Activated naive CD4-positive, alpha-beta T cell treated with anti-CD3 and anti-CD28 coated beads, Interleukin-2, amount 50 U/mL, for 24 hours (primary cell): ENCODE results near the gene TRRAP.
"Not testable (repeated sequence)": the region's sequence is repeated elsewhere in the genome, so short reads cannot be mapped to it uniquely, and the experiment has no call there.

Experiments
- H3K27ac Mint-ChIP-seq: one replicate; pipeline ENCODE4 v1.8.0; 2021; ENCODE audit warnings: mild to moderate bottlenecking, mixed read lengths
- H3K27me3 Mint-ChIP-seq: one replicate; pipeline ENCODE4 v1.8.0; 2021; ENCODE audit warnings: mixed read lengths
- H3K36me3 Mint-ChIP-seq: one replicate; pipeline ENCODE4 v1.8.0; 2021; ENCODE audit warnings: mixed read lengths
- H3K4me1 Mint-ChIP-seq: one replicate; pipeline ENCODE4 v1.8.0; 2021; ENCODE audit warnings: mixed read lengths
- H3K4me3 Mint-ChIP-seq: one replicate; pipeline ENCODE4 v1.8.0; 2021; ENCODE audit warnings: mild to moderate bottlenecking, mixed read lengths
- H3K9me3 Mint-ChIP-seq: one replicate; pipeline ENCODE4 v1.8.0; 2021; ENCODE audit warnings: mixed read lengths

The TRRAP gene

GRCh38 chr7:98860071-98860470 is 18.3 kb upstream of the TRRAP start:
- H3K4me1 Mint-ChIP-seq = no peaks in the 10 kb centered on the region
- no peak overlapping the region for H3K4me3 Mint-ChIP-seq
- peaks cover 7% of the 10 kb centered on the region for H3K27me3 Mint-ChIP-seq
- no peaks in the 10 kb centered on the region for H3K9me3 Mint-ChIP-seq
- H3K27ac Mint-ChIP-seq = no peak overlapping the region
- no peaks in the 10 kb centered on the region for H3K36me3 Mint-ChIP-seq

DNA sequence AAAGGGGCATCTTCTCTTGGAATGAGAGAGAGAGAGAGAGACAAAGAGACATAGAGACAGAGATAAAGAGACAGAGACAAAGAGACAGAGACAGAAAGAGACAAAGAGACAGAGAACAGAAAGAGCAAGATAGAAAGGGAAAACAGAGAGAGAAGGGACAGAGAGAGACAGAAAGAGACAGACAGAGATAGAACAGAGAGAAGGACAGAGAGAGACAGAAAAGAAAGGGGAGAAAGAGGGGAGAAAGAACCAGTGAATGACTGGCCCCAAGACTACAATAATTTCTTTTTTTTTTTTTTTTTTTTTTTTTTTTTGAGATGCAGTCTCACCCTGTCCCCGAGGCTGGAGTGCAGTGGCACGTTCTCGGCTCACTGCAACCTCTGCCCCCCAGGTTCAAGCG is 16.1 kb upstream of the TRRAP start:
- H3K9me3 Mint-ChIP-seq = no peaks in the 10 kb centered on the region
- no peak overlapping the region for H3K4me3 Mint-ChIP-seq
- H3K27me3 Mint-ChIP-seq = peaks cover 7% of the 10 kb centered on the region
- no peaks in the 10 kb centered on the region for H3K4me1 Mint-ChIP-seq
- H3K36me3 Mint-ChIP-seq = no peaks in the 10 kb centered on the region
- no peak overlapping the region for H3K27ac Mint-ChIP-seq

GRCh38 chr7:98862716-98863420 is 15.5 kb upstream of the TRRAP start:
- Mint-ChIP-seq H3K4me1 (no peaks in the 10 kb centered on the region), H3K4me3 (no peak overlapping the region), H3K9me3 (no peaks in the 10 kb centered on the region), H3K36me3 (no peaks in the 10 kb centered on the region), H3K27me3 (peaks cover 7% of the 10 kb centered on the region), H3K27ac (no peak overlapping the region)

DNA sequence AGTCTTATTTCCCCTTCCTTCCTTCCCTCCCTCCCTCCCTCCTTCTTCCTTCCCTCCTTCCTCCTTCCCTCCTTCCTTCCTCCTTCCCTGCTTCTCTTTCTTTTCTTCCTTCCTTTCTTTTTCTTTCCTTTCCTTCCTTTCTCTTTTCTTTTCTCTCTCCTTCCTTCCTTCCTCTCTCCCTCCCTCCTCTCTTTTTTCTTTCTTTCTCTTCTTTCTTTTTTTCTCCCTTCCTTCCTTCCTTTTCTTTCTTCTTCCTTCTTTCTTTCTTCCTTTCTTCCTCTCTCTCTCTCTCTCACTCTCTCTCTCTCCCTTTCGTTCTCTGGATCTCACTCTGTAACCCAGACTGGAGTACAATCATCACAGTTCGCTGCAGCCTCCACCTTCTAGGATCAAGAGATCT is 14.7 kb upstream of the TRRAP start:
- Mint-ChIP-seq H3K27me3 (peaks cover 3% of the 10 kb centered on the region), H3K4me3 (no peak overlapping the region), H3K27ac (no peak overlapping the region), H3K36me3 (no peaks in the 10 kb centered on the region), H3K4me1 (no peaks in the 10 kb centered on the region), H3K9me3 (no peaks in the 10 kb centered on the region)

DNA sequence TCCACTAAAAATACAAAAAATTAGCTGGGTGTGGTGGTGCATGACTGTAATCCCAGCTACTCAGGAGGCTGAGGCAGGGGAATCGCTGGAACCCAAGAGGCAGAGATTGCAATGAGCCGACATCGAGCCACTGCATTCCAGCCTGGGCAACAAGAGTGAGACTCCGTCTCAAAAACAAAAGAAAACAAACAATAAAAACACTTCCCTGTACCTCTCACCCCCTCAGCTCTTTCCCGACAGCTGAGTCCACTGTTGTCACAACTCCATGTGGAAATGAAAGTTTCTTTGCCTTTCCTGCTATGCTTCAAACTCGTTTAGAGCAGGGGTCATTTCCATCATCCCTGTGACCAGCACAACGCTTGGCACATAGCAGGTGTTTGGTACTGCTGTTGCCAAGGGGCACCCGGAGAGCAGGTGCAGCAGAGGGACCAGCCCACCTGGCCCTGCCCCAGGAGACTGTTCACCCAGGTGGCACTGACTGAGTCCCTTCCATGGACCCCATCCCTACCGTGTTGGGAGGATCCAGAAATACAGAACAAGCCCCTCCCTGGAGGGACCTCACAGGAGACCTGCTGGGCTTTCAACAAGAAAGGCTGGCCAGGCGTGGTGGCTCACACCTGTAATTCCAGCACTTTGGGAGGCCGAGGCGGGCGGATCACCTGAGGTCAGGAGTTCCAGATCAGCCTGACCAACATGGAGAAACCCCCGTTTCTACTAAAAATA is 13.4 kb upstream of the TRRAP start:
- Mint-ChIP-seq H3K4me1 (no peaks in the 10 kb centered on the region), H3K27ac (no peak overlapping the region), H3K27me3 (peaks cover 3% of the 10 kb centered on the region), H3K4me3 (no peak overlapping the region), H3K9me3 (no peaks in the 10 kb centered on the region), H3K36me3 (no peaks in the 10 kb centered on the region)

GRCh38 chr7:98866351-98866750 is 12.0 kb upstream of the TRRAP start:
- Mint-ChIP-seq H3K27me3 (peaks cover 5% of the 10 kb centered on the region), H3K9me3 (no peaks in the 10 kb centered on the region), H3K36me3 (no peaks in the 10 kb centered on the region), H3K27ac (no peak overlapping the region), H3K4me1 (peaks cover 4% of the 10 kb centered on the region), H3K4me3 (no peak overlapping the region)

GRCh38 chr7:98866765-98867164 is 11.6 kb upstream of the TRRAP start:
- H3K36me3 Mint-ChIP-seq = no peaks in the 10 kb centered on the region
- no peak overlapping the region for H3K4me3 Mint-ChIP-seq
- H3K27me3 Mint-ChIP-seq = peaks cover 6% of the 10 kb centered on the region
- no peaks in the 10 kb centered on the region for H3K9me3 Mint-ChIP-seq
- no peak overlapping the region for H3K27ac Mint-ChIP-seq
- peaks cover 4% of the 10 kb centered on the region for H3K4me1 Mint-ChIP-seq

GRCh38 chr7:98868450-98868849 is 9.9 kb upstream of the TRRAP start:
- H3K4me1 Mint-ChIP-seq = peaks cover 4% of the 10 kb centered on the region
- H3K4me3 Mint-ChIP-seq = no peak overlapping the region
- peaks cover 6% of the 10 kb centered on the region for H3K27me3 Mint-ChIP-seq
- no peaks in the 10 kb centered on the region for H3K36me3 Mint-ChIP-seq
- no peak overlapping the region for H3K27ac Mint-ChIP-seq
- H3K9me3 Mint-ChIP-seq = no peaks in the 10 kb centered on the region

DNA sequence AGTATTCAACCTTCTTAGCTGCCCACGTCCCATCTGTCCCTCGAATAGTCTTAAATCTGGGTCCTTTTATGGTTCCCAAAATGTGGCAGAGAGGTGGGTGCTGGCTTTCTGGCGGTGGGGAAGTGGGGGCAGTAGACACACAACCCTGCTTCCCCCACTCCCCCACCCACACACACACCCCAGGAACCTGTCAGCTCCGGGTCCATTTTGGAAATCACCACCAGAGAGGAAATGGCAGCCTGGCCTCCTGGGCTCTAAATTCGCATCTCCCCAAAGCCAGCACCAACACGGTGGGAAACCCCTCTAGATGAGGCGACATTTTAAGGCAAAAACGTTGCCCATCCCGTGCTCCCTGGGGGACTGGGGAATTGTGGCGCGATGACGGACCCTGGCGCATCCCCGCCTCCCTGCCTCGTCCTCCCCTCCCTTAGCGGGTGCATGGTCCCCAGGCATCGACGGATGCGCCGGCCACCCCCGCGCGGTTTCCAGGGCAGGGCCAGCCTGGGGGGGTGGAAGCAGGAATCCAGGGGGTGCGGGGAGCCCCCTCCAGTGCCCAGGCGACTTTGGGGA is 9.2 kb upstream of the TRRAP start:
- Mint-ChIP-seq H3K4me1 (peaks cover 4% of the 10 kb centered on the region), H3K4me3 (peak overlapping the region; percentile 33), H3K27me3 (peaks cover 6% of the 10 kb centered on the region), H3K36me3 (no peaks in the 10 kb centered on the region), H3K27ac (no peak overlapping the region), H3K9me3 (no peaks in the 10 kb centered on the region)

- Mint-ChIP-seq H3K9me3 (no peaks in the 10 kb centered on the region), H3K27ac (no peak within 1 kb of the TSS), H3K4me3 (peak within 1 kb of the TSS; percentile 74), H3K36me3 (no peaks in the 10 kb centered on the region), H3K4me1 (peaks cover 4% of the 10 kb centered on the region), H3K27me3 (peaks cover 6% of the 10 kb centered on the region)
Measured at GRCh38 chr7:98869597-98870120, 8.7 kb upstream of the TRRAP start, which contains the start of gene TMEM130. Gene TMEM130, minus strand, starts transcription at chr7:98870014. Its CDS starts 153 bp downstream, at chr7:98869861.

DNA sequence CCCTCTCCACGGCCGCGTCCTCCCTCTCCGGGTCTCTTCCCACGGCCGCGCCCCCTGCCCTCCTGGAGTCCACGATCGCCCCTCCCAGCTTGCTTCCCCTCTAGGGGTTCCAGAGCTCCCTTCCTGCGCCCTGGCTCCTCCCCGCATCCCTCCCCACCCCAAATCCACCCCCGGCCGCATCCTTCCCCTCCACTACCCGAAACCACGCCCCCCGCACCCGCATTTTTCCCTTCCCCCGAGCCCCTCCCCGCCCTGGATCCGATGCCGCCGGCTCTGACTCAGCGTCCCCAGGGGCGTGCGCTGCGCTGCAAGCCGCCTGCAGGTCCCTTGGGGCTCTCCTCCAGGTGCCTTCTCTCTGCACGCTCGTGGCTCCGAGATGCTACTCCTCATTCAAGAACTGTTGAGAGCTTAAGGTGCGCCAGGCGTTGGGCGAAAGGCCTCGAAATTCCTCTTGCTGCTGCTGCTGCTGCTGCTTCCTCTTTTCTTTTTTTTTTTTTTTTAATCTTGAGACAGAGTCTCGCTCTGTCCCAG is 8.1 kb upstream of the TRRAP start:
- no peaks in the 10 kb centered on the region for H3K36me3 Mint-ChIP-seq
- H3K9me3 Mint-ChIP-seq = no peaks in the 10 kb centered on the region
- no peak overlapping the region for H3K27ac Mint-ChIP-seq
- H3K4me1 Mint-ChIP-seq = peaks cover 4% of the 10 kb centered on the region
- peaks cover 6% of the 10 kb centered on the region for H3K27me3 Mint-ChIP-seq
- peak overlapping the region; percentile 74 for H3K4me3 Mint-ChIP-seq

- Mint-ChIP-seq H3K4me1 (peaks cover 4% of the 10 kb centered on the region), H3K36me3 (no peaks in the 10 kb centered on the region), H3K27me3 (peaks cover 6% of the 10 kb centered on the region), H3K27ac (no peak overlapping the region), H3K4me3 (peak overlapping the region; percentile 74), H3K9me3 (no peaks in the 10 kb centered on the region)
Measured at GRCh38 chr7:98870807-98871491, 7.4 kb upstream of the TRRAP start.

- Mint-ChIP-seq H3K9me3 (no peaks in the 10 kb centered on the region), H3K4me1 (peaks cover 4% of the 10 kb centered on the region), H3K4me3 (no peak overlapping the region), H3K27me3 (peaks cover 6% of the 10 kb centered on the region), H3K36me3 (no peaks in the 10 kb centered on the region), H3K27ac (no peak overlapping the region)
Measured at GRCh38 chr7:98872328-98872924, 5.9 kb upstream of the TRRAP start.

DNA sequence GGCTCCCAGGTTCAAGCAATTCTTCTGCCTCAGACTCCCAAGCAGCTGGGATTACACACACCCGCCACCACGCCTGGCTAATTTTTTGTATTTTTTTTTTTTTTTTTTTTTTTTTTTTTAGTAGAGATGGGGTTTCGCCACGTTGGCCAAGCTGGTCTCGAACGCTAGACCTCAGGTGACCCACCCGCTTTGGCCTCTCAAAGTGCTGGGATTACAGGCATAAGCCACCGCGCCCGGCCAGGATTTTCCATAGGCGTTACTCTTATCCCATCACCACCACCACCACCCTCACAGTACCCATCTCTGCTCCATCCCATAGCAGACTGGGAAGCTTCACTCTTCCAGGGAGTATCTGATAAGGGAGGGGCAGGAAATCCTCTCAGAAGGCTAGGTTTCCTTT is 4.7 kb upstream of the TRRAP start:
- not testable (repeated sequence) for H3K36me3 Mint-ChIP-seq, H3K4me1 Mint-ChIP-seq, H3K27ac Mint-ChIP-seq, H3K27me3 Mint-ChIP-seq, H3K4me3 Mint-ChIP-seq, H3K9me3 Mint-ChIP-seq

DNA sequence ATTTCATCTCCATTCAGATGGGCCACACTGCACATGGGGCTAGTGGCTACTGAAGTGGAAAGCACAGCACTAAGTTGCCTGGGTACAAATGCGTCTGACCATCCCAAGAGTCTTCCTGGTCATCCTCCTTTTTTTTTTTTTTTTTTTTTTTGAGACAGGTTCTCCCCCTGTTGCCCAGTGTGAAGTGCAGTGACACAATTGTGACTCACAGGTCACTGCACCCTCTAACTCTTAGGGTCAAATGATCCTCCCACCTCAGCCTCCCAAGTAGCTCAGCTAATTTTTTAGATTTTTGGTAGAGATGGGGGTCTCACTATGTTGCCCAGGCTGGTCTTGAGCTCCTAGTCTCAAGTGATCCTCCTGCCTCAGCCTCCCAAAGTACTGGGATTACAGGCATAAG is 3.4 kb upstream of the TRRAP start:
- no peaks in the 10 kb centered on the region for H3K36me3 Mint-ChIP-seq

More for the DNA sequence above, 3.4 kb upstream of the TRRAP start:
- Mint-ChIP-seq H3K9me3 (no peaks in the 10 kb centered on the region), H3K27ac (no peak overlapping the region), H3K4me1 (peaks cover 7% of the 10 kb centered on the region), H3K4me3 (no peak overlapping the region), H3K27me3 (peaks cover 5% of the 10 kb centered on the region)
